Vagina (tissue), 2 donors: ENCODE measurements around the gene KRTAP12-1. TPM values are rescaled to one million over a fixed set of nuclear protein-coding genes. Genes with fewer than 3 reads are reported as not detected.

Experiments
- DNase-seq, 2 donors: peaks; one replicate each; pipeline ENCODE4 v3.0.0-alpha.2; 2017; ENCODE audit errors: extremely low spot score in 2 of 2
- H3K27ac ChIP-seq: fragments of 200-600 bp; sonication (generic); one replicate; pipeline ENCODE4 v1.5.1; 2019
- H3K27me3 ChIP-seq: fragments of 200-600 bp; sonication (generic); one replicate; pipeline ENCODE4 v1.5.1; 2019
- H3K36me3 ChIP-seq, 2 donors: fragments of 200-600 bp; sonication (generic); one replicate each; pipeline ENCODE4 v1.5.1; 2017 to 2019
- H3K4me1 ChIP-seq: fragments of 200-600 bp; sonication (generic); one replicate; pipeline ENCODE4 v1.5.1; 2019
- H3K4me3 ChIP-seq, 2 donors: fragments of 200-600 bp; sonication (generic); 1 replicate in 1 of 2; 2 replicates in 1 of 2; pipeline ENCODE4 v1.5.1; 2016 to 2019
- H3K9me3 ChIP-seq: fragments of 200-600 bp; sonication (generic); one replicate; pipeline ENCODE4 v1.5.1; 2019
- CTCF ChIP-seq, 3 experiments: fragments of 450-650 bp in 2 of 3; fragments of 200-600 bp in 1 of 3; sonication (generic) in 1 of 3; IDR thresholded peaks; one replicate each; pipeline ENCODE4 v1.5.1; 2017 to 2019; ENCODE audit warnings: antibody characterized with exemption in 3 of 3, mild to moderate bottlenecking in 2 of 3, moderate library complexity in 2 of 3
- POLR2A ChIP-seq, 2 donors: fragments of 450-650 bp; IDR thresholded peaks; one replicate each; pipeline ENCODE4 v1.6.1; 2017; ENCODE audit warnings: antibody characterized with exemption in 2 of 2, mild to moderate bottlenecking in 2 of 2, moderate library complexity in 2 of 2
- POLR2AphosphoS5 ChIP-seq, 2 donors: sonication (generic); formaldehyde crosslinking; IDR thresholded peaks; one replicate each; pipeline ENCODE4 v1.9.0; 2017; ENCODE audit warnings: antibody characterized with exemption in 2 of 2, mild to moderate bottlenecking in 2 of 2, low read depth in 1 of 2; ENCODE audit not compliant: insufficient read depth in 1 of 2
- intact Hi-C: fragments of 100-400 bp; cut with DNase I; formaldehyde crosslinking; loops from one replicate; pipeline ENCODE4 v1.15.1; 2023
- total RNA-seq: library from RNA; depleted of rRNA; stranded (reverse); fragments of >200 nt; gene quantifications from one replicate; pipeline ENCODE4 v1.2.3, GENCODE V29; 2016

The KRTAP12-1 gene
- total RNA-seq, 1 donor from 2014 or later: not detected

DNA sequence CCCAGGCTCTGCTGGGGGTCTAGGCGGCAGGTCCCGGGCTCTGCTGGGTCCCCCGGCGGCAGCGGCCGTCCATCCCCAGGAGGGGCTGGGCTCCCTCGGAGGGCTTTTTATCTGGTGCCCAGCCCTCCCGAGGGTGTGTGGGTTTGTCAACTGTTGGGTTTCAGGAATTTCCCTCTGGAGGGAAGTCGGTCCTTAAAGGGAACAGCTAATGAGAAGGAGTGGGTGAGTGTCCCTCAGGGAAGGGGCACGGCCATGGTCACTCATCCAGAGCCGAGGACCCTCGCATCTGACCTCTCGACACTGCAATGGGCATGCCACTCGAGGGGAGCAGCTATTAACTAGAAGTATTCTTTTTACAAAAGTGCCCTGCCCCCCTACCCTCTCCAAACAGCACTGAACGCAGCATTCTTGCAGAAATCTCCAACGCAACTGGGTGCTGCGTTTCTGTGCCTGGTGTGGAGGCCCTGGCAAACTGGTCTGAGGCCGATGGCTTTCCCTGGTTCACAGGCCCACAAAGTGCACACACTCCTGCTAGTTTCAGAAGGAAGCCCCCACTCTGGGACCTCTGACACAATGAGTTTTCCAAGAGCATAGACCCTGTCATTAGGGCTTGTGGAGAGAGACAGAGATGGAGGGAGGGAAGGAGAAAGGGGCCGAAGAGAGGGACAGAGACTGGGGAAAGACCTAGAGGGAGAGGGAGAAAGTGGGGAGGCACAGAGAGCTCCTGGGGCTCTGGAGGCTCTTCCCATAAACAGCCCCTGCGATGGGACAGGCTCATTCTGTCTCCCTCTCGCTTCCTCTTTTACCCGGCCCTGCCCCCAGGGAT is 30.5 kb upstream of the KRTAP12-1 start:
- TF ChIP-seq CTCF (IDR thresholded peaks at IDR 0.05): no peak
- TF ChIP-seq POLR2A (IDR thresholded peaks at IDR 0.05): no peak
- no peak for TF ChIP-seq POLR2AphosphoS5 (IDR thresholded peaks at IDR 0.05; ENCODE audit: insufficient read depth in 1 of 2, low read depth in 1 of 2)
- Histone ChIP-seq H3K4me1 (peaks cover 28% of the 10 kb centered on the region), H3K36me3 (no peaks in the 10 kb centered on the region), H3K27me3 (peaks cover 5% of the 10 kb centered on the region), H3K4me3 (no peak overlapping the region), H3K27ac (no peak overlapping the region), H3K9me3 (no peaks in the 10 kb centered on the region)
- DNase-seq: peak in 1 of 2 donors; percentile 81
- intact Hi-C loops: no loop called here

GRCh38 chr21:44711327-44712202 is 29.6 kb upstream of the KRTAP12-1 start, which contains the start of gene TSPEAR:
Gene TSPEAR (minus strand): TSS chr21:44711572. CDS start chr21:44711514, 58 bp downstream.
- Histone ChIP-seq H3K4me3 (no peak within 1 kb of the TSS), H3K27me3 (peaks cover 13% of the 10 kb centered on the region), H3K36me3 (no peaks in the 10 kb centered on the region), H3K27ac (no peak within 1 kb of the TSS), H3K9me3 (no peaks in the 10 kb centered on the region), H3K4me1 (peaks cover 28% of the 10 kb centered on the region)
- DNase-seq: peak in 1 of 2 donors; percentile 93
- intact Hi-C loops: no loop called here
- TF ChIP-seq POLR2AphosphoS5 (IDR thresholded peaks at IDR 0.05; ENCODE audit: insufficient read depth in 1 of 2, low read depth in 1 of 2) (no peak), POLR2A (IDR thresholded peaks at IDR 0.05) (no peak), CTCF (IDR thresholded peaks at IDR 0.05) (no peak)

GRCh38 chr21:44710756-44711326 is 28.9 kb upstream of the KRTAP12-1 start:
- H3K27me3 ChIP-seq: peaks cover 14% of the 10 kb centered on the region
- peak in 1 of 2 donors; percentile 94 for DNase-seq
- no peak overlapping the region for H3K4me3 ChIP-seq
- no peak for TF ChIP-seq CTCF (IDR thresholded peaks at IDR 0.05)
- TF ChIP-seq POLR2A (IDR thresholded peaks at IDR 0.05): no peak
- no peak for TF ChIP-seq POLR2AphosphoS5 (IDR thresholded peaks at IDR 0.05; ENCODE audit: insufficient read depth in 1 of 2, low read depth in 1 of 2)
- intact Hi-C loops: no loop called here
- H3K4me1 ChIP-seq: peaks cover 28% of the 10 kb centered on the region
- no peaks in the 10 kb centered on the region for H3K9me3 ChIP-seq
- no peak overlapping the region for H3K27ac ChIP-seq
- H3K36me3 ChIP-seq: no peaks in the 10 kb centered on the region

DNA sequence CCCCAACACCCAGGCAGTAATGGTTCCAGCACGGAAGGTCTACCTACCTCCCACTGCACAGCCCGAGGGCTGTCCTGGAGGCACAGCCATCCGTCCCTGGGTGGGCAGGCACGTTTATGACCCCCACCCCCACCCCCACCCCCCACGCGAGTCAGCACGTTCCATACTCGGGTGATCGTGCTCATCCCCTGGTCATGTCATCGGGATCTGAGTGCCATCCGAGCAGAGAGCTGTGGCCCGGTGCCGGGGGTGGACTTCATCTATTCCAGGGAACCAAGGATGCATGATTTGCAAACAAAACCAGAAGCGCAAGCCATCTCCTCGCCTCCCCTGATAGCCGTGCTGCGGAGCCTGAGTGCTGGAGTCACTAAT is 28.3 kb upstream of the KRTAP12-1 start:
- Histone ChIP-seq H3K27me3 (peaks cover 14% of the 10 kb centered on the region), H3K36me3 (no peaks in the 10 kb centered on the region), H3K4me1 (peaks cover 28% of the 10 kb centered on the region), H3K9me3 (no peaks in the 10 kb centered on the region), H3K27ac (no peak overlapping the region), H3K4me3 (no peak overlapping the region)
- peak in 1 of 2 donors; percentile 93 for DNase-seq
- TF ChIP-seq POLR2AphosphoS5 (IDR thresholded peaks at IDR 0.05; ENCODE audit: insufficient read depth in 1 of 2, low read depth in 1 of 2): no peak
- no peak for TF ChIP-seq POLR2A (IDR thresholded peaks at IDR 0.05)
- intact Hi-C loops: no loop called here
